ENCODE measurements around the gene CD59.

- TF ChIP-seq CTCF (IDR thresholded peaks at IDR 0.05; ENCODE audit: extremely low read depth in 1 of 2, insufficient read depth in 1 of 2, low read depth in 1 of 2, low read length in 2 of 2) (no peak), JUN (IDR thresholded peaks at IDR 0.05; ENCODE audit: borderline replicate concordance, insufficient read depth, insufficient read length, low read depth) (no peak), EZH2 (IDR thresholded peaks at IDR 0.05; ENCODE audit: borderline replicate concordance, low read depth, low read length, severe bottlenecking) (no peak)
Observed at GRCh38 chr11:33668951-33669596, 67.1 kb downstream of the CD59 start.

Measured in endothelial cell of umbilical vein (primary cell).